ENCODE results near the gene GPC6.

Gene GPC6

GRCh38 chr13:94154367-94154766, 927.8 kb downstream of the GPC6 start:
- Histone ChIP-seq H3K27me3 (ENCODE audit: low read length) (no peaks in the 10 kb centered on the region), H3K27ac (ENCODE audit: low read depth, low read length) (no peak overlapping the region), H3K9me3 (ENCODE audit: insufficient read depth, low read length) (no peaks in the 10 kb centered on the region), H3K4me2 (ENCODE audit: low read depth, low read length, poor library complexity, severe bottlenecking) (no peak overlapping the region), H3K79me2 (ENCODE audit: insufficient read depth, low read length) (no peaks in the 10 kb centered on the region), H3K4me3 (ENCODE audit: insufficient read depth, low read length, poor library complexity, severe bottlenecking) (no peak overlapping the region), H3K9me2 (replicated peaks; ENCODE audit: insufficient read depth, low read length) (no peaks in the 10 kb centered on the region), H2AFZ (ENCODE audit: low read depth, low read length, severe bottlenecking) (no peak overlapping the region), H4K20me1 (ENCODE audit: low read depth, low read length) (no peaks in the 10 kb centered on the region), H3K36me3 (ENCODE audit: low read length) (no peaks in the 10 kb centered on the region), H3K9ac (ENCODE audit: low read length) (no peak overlapping the region), H3F3A (ENCODE audit: insufficient read depth) (no peaks in the 10 kb centered on the region)
- no peak for TF ChIP-seq CTCF (IDR thresholded peaks at IDR 0.05; ENCODE audit: insufficient read depth, low read length, poor library complexity, severe bottlenecking)
- no peak for TF ChIP-seq EZH2phosphoT487 (conservative IDR thresholded peaks at IDR 0.05; ENCODE audit: low read length)

- Histone ChIP-seq H3K27me3 (ENCODE audit: low read length) (no peaks in the 10 kb centered on the region), H3K4me2 (ENCODE audit: low read depth, low read length, poor library complexity, severe bottlenecking) (no peak overlapping the region)
- TF ChIP-seq CTCF (IDR thresholded peaks at IDR 0.05; ENCODE audit: insufficient read depth, low read length, poor library complexity, severe bottlenecking): no peak
- TF ChIP-seq EZH2phosphoT487 (conservative IDR thresholded peaks at IDR 0.05; ENCODE audit: low read length): no peak
These were observed 931.2 kb downstream of the GPC6 start for GRCh38 chr13:94157705-94158218.

GRCh38 chr13:94160875-94161274, 934.3 kb downstream of the GPC6 start:
- no peak overlapping the region for H3K4me3 ChIP-seq (ENCODE audit: insufficient read depth, low read length, poor library complexity, severe bottlenecking)
- H3K27me3 ChIP-seq (ENCODE audit: low read length): no peaks in the 10 kb centered on the region
- TF ChIP-seq CTCF (IDR thresholded peaks at IDR 0.05; ENCODE audit: insufficient read depth, low read length, poor library complexity, severe bottlenecking): no peak
- TF ChIP-seq EZH2phosphoT487 (conservative IDR thresholded peaks at IDR 0.05; ENCODE audit: low read length): no peak
- no peaks in the 10 kb centered on the region for H3K9me2 ChIP-seq (replicated peaks; ENCODE audit: insufficient read depth, low read length)
- no peaks in the 10 kb centered on the region for H3K79me2 ChIP-seq (ENCODE audit: insufficient read depth, low read length)
- no peaks in the 10 kb centered on the region for H3F3A ChIP-seq (ENCODE audit: insufficient read depth)
- no peak overlapping the region for H2AFZ ChIP-seq (ENCODE audit: low read depth, low read length, severe bottlenecking)
- no peaks in the 10 kb centered on the region for H3K9me3 ChIP-seq (ENCODE audit: insufficient read depth, low read length)
- H3K36me3 ChIP-seq (ENCODE audit: low read length): no peaks in the 10 kb centered on the region
- no peak overlapping the region for H3K4me2 ChIP-seq (ENCODE audit: low read depth, low read length, poor library complexity, severe bottlenecking)
- no peak overlapping the region for H3K27ac ChIP-seq (ENCODE audit: low read depth, low read length)
- H4K20me1 ChIP-seq (ENCODE audit: low read depth, low read length): no peaks in the 10 kb centered on the region
- no peak overlapping the region for H3K9ac ChIP-seq (ENCODE audit: low read length)

More at GRCh38 chr13:94157705-94158218, 931.2 kb downstream of the GPC6 start:
- Histone ChIP-seq H3K9me2 (replicated peaks; ENCODE audit: insufficient read depth, low read length) (no peaks in the 10 kb centered on the region), H3K4me3 (ENCODE audit: insufficient read depth, low read length, poor library complexity, severe bottlenecking) (no peak overlapping the region), H3K27ac (ENCODE audit: low read depth, low read length) (no peak overlapping the region), H3K79me2 (ENCODE audit: insufficient read depth, low read length) (no peaks in the 10 kb centered on the region), H3K36me3 (ENCODE audit: low read length) (no peaks in the 10 kb centered on the region), H2AFZ (ENCODE audit: low read depth, low read length, severe bottlenecking) (no peak overlapping the region), H3K9ac (ENCODE audit: low read length) (no peak overlapping the region), H3F3A (ENCODE audit: insufficient read depth) (no peaks in the 10 kb centered on the region), H3K9me3 (ENCODE audit: insufficient read depth, low read length) (no peaks in the 10 kb centered on the region), H4K20me1 (ENCODE audit: low read depth, low read length) (no peaks in the 10 kb centered on the region)
